ENCODE data around the gene CLPTM1L. TPM values are rescaled to one million over a fixed set of nuclear protein-coding genes. Genes with fewer than 3 reads are reported as not detected.

CLPTM1L gene
- total RNA-seq, 1 donor from 2014 or later = 131 TPM

GRCh38 chr5:1352231-1353219 lies 7.6 kb upstream of the CLPTM1L start:
- H3K4me1 Mint-ChIP-seq (ENCODE audit: low read depth, unreplicated experiment) = no peaks in the 10 kb centered on the region
- no peaks in the 10 kb centered on the region for H3K4me1 ChIP-seq (ENCODE audit: insufficient read depth, low read length)
- no peaks in the 10 kb centered on the region for H3K79me2 ChIP-seq (ENCODE audit: insufficient read depth, low read length)
- H3K4me3 ChIP-seq (ENCODE audit: insufficient read depth, low read depth, low read length) = no peak overlapping the region
- peak overlapping the region; percentile 12 for H3K4me3 Mint-ChIP-seq (ENCODE audit: unreplicated experiment)
- no peak for FAIRE-seq
- H3K9me3 ChIP-seq (ENCODE audit: insufficient read depth, low read depth, low read length) = no peaks in the 10 kb centered on the region
- no peak overlapping the region for H2AFZ ChIP-seq (ENCODE audit: low read depth, low read length)
- DNase-seq (ENCODE audit: low read depth) = no peak
- TF ChIP-seq, protein P1, sequence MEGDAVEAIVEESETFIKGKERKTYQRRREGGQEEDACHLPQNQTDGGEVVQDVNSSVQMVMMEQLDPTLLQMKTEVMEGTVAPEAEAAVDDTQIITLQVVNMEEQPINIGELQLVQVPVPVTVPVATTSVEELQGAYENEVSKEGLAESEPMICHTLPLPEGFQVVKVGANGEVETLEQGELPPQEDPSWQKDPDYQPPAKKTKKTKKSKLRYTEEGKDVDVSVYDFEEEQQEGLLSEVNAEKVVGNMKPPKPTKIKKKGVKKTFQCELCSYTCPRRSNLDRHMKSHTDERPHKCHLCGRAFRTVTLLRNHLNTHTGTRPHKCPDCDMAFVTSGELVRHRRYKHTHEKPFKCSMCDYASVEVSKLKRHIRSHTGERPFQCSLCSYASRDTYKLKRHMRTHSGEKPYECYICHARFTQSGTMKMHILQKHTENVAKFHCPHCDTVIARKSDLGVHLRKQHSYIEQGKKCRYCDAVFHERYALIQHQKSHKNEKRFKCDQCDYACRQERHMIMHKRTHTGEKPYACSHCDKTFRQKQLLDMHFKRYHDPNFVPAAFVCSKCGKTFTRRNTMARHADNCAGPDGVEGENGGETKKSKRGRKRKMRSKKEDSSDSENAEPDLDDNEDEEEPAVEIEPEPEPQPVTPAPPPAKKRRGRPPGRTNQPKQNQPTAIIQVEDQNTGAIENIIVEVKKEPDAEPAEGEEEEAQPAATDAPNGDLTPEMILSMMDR (IDR thresholded peaks at IDR 0.05; ENCODE audit: insufficient read depth, low read depth, low read length) = no peak
- TF ChIP-seq EZH2 (IDR thresholded peaks at IDR 0.05; ENCODE audit: insufficient read depth, low read length) = no peak
- peaks cover 4% of the 10 kb centered on the region for H3K36me3 Mint-ChIP-seq (ENCODE audit: low read depth, unreplicated experiment)
- H3K27me3 Mint-ChIP-seq (ENCODE audit: low read depth, unreplicated experiment) = peaks cover 16% of the 10 kb centered on the region
- H3K4me2 ChIP-seq (ENCODE audit: low read length) = no peak overlapping the region
- H3K36me3 ChIP-seq (ENCODE audit: insufficient read depth, low read length) = no peaks in the 10 kb centered on the region
- no peak overlapping the region for H3K27ac Mint-ChIP-seq (ENCODE audit: unreplicated experiment)
- peaks cover 7% of the 10 kb centered on the region for H3K27me3 ChIP-seq (ENCODE audit: insufficient read depth, low read length)
- no peak overlapping the region for H3K9ac ChIP-seq (ENCODE audit: low read length)
- no peaks in the 10 kb centered on the region for H4K20me1 ChIP-seq (ENCODE audit: insufficient read depth, low read length)
- no peak overlapping the region for H3K27ac ChIP-seq (ENCODE audit: low read depth, low read length)
- H3K9me3 Mint-ChIP-seq (ENCODE audit: unreplicated experiment) = no peaks in the 10 kb centered on the region

DNA sequence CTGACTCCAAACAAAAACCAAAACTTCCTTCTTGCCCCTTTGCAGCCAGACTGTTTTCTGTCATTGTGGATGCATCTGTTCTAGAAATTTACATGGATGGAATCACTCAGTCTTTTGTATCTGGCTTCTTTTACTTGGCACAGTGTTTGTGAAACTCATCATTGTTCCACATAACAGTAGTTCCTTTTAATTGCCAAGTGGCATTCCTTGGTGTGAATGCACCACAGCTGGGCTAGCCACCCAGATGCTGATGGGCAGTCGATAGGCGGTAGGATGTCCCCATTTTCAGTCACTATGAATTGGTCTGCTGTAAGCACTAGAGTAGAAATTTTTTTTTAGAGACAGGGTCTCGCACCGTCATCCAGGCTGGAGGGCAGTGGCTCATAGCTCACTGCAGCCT lies 6.3 kb upstream of the CLPTM1L start:
- DNase-seq (ENCODE audit: low read depth) = no peak
- no peaks in the 10 kb centered on the region for H3K36me3 ChIP-seq (ENCODE audit: insufficient read depth, low read length)
- Mint-ChIP-seq H3K4me1 (ENCODE audit: low read depth, unreplicated experiment) (peaks cover 1% of the 10 kb centered on the region), H3K9me3 (ENCODE audit: unreplicated experiment) (no peaks in the 10 kb centered on the region), H3K27me3 (ENCODE audit: low read depth, unreplicated experiment) (peaks cover 10% of the 10 kb centered on the region), H3K4me3 (ENCODE audit: unreplicated experiment) (no peak overlapping the region), H3K36me3 (ENCODE audit: low read depth, unreplicated experiment) (peaks cover 4% of the 10 kb centered on the region), H3K27ac (ENCODE audit: unreplicated experiment) (no peak overlapping the region)
- peaks cover 7% of the 10 kb centered on the region for H3K27me3 ChIP-seq (ENCODE audit: insufficient read depth, low read length)
- no peak overlapping the region for H2AFZ ChIP-seq (ENCODE audit: low read depth, low read length)
- no peak overlapping the region for H3K4me3 ChIP-seq (ENCODE audit: insufficient read depth, low read depth, low read length)
- H4K20me1 ChIP-seq (ENCODE audit: insufficient read depth, low read length) = no peaks in the 10 kb centered on the region
- FAIRE-seq = no peak
- no peaks in the 10 kb centered on the region for H3K9me3 ChIP-seq (ENCODE audit: insufficient read depth, low read depth, low read length)
- TF ChIP-seq, protein P1 (IDR thresholded peaks at IDR 0.05; ENCODE audit: insufficient read depth, low read depth, low read length) = no peak
- TF ChIP-seq EZH2 (IDR thresholded peaks at IDR 0.05; ENCODE audit: insufficient read depth, low read length) = no peak
- H3K27ac ChIP-seq (ENCODE audit: low read depth, low read length) = no peak overlapping the region
- no peak overlapping the region for H3K4me2 ChIP-seq (ENCODE audit: low read length)
- no peaks in the 10 kb centered on the region for H3K79me2 ChIP-seq (ENCODE audit: insufficient read depth, low read length)
- no peaks in the 10 kb centered on the region for H3K4me1 ChIP-seq (ENCODE audit: insufficient read depth, low read length)
- no peak overlapping the region for H3K9ac ChIP-seq (ENCODE audit: low read length)

DNA sequence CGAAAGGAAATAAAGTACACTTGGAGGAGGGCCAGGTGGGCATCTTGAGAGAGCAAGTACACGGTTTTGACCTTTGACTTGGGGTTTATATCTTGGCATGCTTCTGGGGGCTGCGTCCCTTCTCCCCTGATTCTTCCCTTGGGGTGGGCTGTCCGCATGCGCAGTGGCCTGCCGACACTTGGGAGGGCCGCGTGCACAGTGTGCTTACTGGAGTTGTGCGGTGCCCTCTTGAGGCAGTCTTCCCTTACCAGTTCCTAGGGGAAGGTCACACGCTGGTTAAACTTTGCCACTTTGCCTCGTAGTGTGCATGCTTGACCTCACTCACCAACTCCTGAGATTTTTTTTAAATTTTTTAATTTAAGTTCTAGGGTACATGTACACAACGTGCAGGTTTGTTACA lies 4.3 kb upstream of the CLPTM1L start:
- H3K79me2 ChIP-seq (ENCODE audit: insufficient read depth, low read length) = peaks cover 15% of the 10 kb centered on the region
- peaks cover 5% of the 10 kb centered on the region for H3K4me1 Mint-ChIP-seq (ENCODE audit: low read depth, unreplicated experiment)
- no peak overlapping the region for H3K4me3 ChIP-seq (ENCODE audit: insufficient read depth, low read depth, low read length)
- no peak for DNase-seq (ENCODE audit: low read depth)
- no peaks in the 10 kb centered on the region for H3K9me3 ChIP-seq (ENCODE audit: insufficient read depth, low read depth, low read length)
- H3K36me3 ChIP-seq (ENCODE audit: insufficient read depth, low read length) = no peaks in the 10 kb centered on the region
- H4K20me1 ChIP-seq (ENCODE audit: insufficient read depth, low read length) = peaks cover under 1% of the 10 kb centered on the region
- no peak overlapping the region for H3K9ac ChIP-seq (ENCODE audit: low read length)
- no peak overlapping the region for H3K4me3 Mint-ChIP-seq (ENCODE audit: unreplicated experiment)
- peaks cover 4% of the 10 kb centered on the region for H3K36me3 Mint-ChIP-seq (ENCODE audit: low read depth, unreplicated experiment)
- H3K27me3 Mint-ChIP-seq (ENCODE audit: low read depth, unreplicated experiment) = peaks cover 5% of the 10 kb centered on the region
- H3K27ac ChIP-seq (ENCODE audit: low read depth, low read length) = no peak overlapping the region
- H3K9me3 Mint-ChIP-seq (ENCODE audit: unreplicated experiment) = no peaks in the 10 kb centered on the region
- no peak overlapping the region for H2AFZ ChIP-seq (ENCODE audit: low read depth, low read length)
- H3K27me3 ChIP-seq (ENCODE audit: insufficient read depth, low read length) = no peaks in the 10 kb centered on the region
- TF ChIP-seq EZH2 (IDR thresholded peaks at IDR 0.05; ENCODE audit: insufficient read depth, low read length) = no peak
- TF ChIP-seq, protein P1 (IDR thresholded peaks at IDR 0.05; ENCODE audit: insufficient read depth, low read depth, low read length) = no peak
- peaks cover 2% of the 10 kb centered on the region for H3K4me1 ChIP-seq (ENCODE audit: insufficient read depth, low read length)
- FAIRE-seq = no peak
- no peak overlapping the region for H3K27ac Mint-ChIP-seq (ENCODE audit: unreplicated experiment)
- H3K4me2 ChIP-seq (ENCODE audit: low read length) = no peak overlapping the region

Measured in astrocyte (in vitro differentiated cells and primary cell).